GM10847 (cell line): ENCODE measurements around the gene NAXD.

ENCODE experiments used
- POLR2A ChIP-seq: IDR thresholded peaks from 2 replicates; pipeline ENCODE4 v1.6.1; 2011; ENCODE audit not compliant: insufficient read length; ENCODE audit errors: extremely low read depth

The NAXD gene

GRCh38 chr13:110634558-110634957, 19.2 kb downstream of the NAXD start:
- no peak for TF ChIP-seq POLR2A

- no peak for TF ChIP-seq POLR2A
Observed at GRCh38 chr13:110635405-110636002, 20.2 kb downstream of the NAXD start.

GRCh38 chr13:110636053-110636475, 20.7 kb downstream of the NAXD start:
- no peak for TF ChIP-seq POLR2A

- no peak for TF ChIP-seq POLR2A
Observed at GRCh38 chr13:110636701-110637201, 21.4 kb downstream of the NAXD start.

- TF ChIP-seq POLR2A = no peak
Observed at GRCh38 chr13:110637275-110637674, 21.9 kb downstream of the NAXD start.

GRCh38 chr13:110637747-110638146, 22.4 kb downstream of the NAXD start:
- TF ChIP-seq POLR2A = no peak

- no peak for TF ChIP-seq POLR2A
Observed at GRCh38 chr13:110638257-110638656, 22.9 kb downstream of the NAXD start.

GRCh38 chr13:110638814-110639806, 23.8 kb downstream of the NAXD start:
- no peak for TF ChIP-seq POLR2A

- no peak for TF ChIP-seq POLR2A
Observed at GRCh38 chr13:110639935-110640334, 24.6 kb downstream of the NAXD start.

- no peak for TF ChIP-seq POLR2A
Observed at GRCh38 chr13:110640591-110641029, 25.3 kb downstream of the NAXD start.

- TF ChIP-seq POLR2A = no peak
Observed at GRCh38 chr13:110641055-110642015, 26.0 kb downstream of the NAXD start.

- TF ChIP-seq POLR2A = no peak
Observed at GRCh38 chr13:110642291-110642981, 27.1 kb downstream of the NAXD start.

GRCh38 chr13:110643324-110643723, 28.0 kb downstream of the NAXD start:
- TF ChIP-seq POLR2A = no peak

GRCh38 chr13:110643768-110644421, 28.6 kb downstream of the NAXD start:
- no peak for TF ChIP-seq POLR2A

- no peak for TF ChIP-seq POLR2A
Observed at GRCh38 chr13:110644892-110645521, 29.7 kb downstream of the NAXD start.
